Ishikawa (cell line): ENCODE measurements around the gene PCDHAC1.

Experiments
- FOXM1 ChIP-seq: IDR thresholded peaks from 2 replicates; pipeline ENCODE4 v1.6.1; 2012; ENCODE audit warnings: low read depth, borderline replicate concordance
- YY1 ChIP-seq: IDR thresholded peaks from 2 replicates; pipeline ENCODE4 v1.6.1; 2012; ENCODE audit warnings: low read depth

The PCDHAC1 gene

DNA sequence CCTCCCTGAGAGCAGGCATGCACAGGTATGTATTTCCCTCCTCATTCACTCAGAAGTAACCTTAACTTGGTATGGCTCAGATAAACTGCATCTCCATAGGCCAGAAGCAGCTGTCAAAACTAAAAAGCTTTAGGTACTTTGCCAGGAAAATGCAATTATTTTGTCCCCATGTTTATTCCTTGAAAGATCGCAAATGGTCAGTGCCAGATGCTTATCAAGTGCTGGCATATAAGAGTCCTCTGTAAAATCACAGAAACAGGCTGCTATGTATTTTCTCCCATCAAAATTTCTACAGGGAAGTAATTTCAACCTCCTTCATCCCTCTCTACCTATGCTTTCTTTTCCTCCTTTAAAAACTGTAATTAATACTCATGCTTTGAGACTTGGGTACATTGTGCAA lies 52.9 kb downstream of the PCDHAC1 start:
- no peak for TF ChIP-seq FOXM1
- TF ChIP-seq YY1, result no peak
